Esophagus muscularis mucosa (tissue), 4 donors: ENCODE results near the gene MYRIP. TPM values are rescaled to one million over a fixed set of nuclear protein-coding genes. Genes with fewer than 3 reads are reported as not detected.
A peak's percentile ranks its signal among the peaks of the same experiment; 100 is the strongest.

ENCODE experiments used
- DNase-seq: peaks from one replicate; pipeline ENCODE4 v3.0.0-alpha.2; 2017; ENCODE audit errors: extremely low spot score
- H3K27ac ChIP-seq, 4 donors: fragments of 200-600 bp; sonication (generic); replicated peaks in 1 of 4; 1 replicate in 3 of 4; 2 replicates in 1 of 4; pipeline ENCODE4 v1.5.1; 2016 to 2019; ENCODE audit warnings: mild to moderate bottlenecking in 1 of 4
- H3K27me3 ChIP-seq, 4 donors: fragments of 200-600 bp; sonication (generic); one replicate each; pipeline versions ENCODE4 v1.5.1 to v1.6.0; 2016 to 2019
- H3K36me3 ChIP-seq, 4 donors: fragments of 200-600 bp; sonication (generic); one replicate each; pipeline ENCODE4 v1.5.1; 2016 to 2019
- H3K4me1 ChIP-seq, 4 donors: fragments of 200-600 bp; sonication (generic); one replicate each; pipeline ENCODE4 v1.5.1; 2016 to 2019
- H3K4me3 ChIP-seq, 4 donors: fragments of 200-600 bp; sonication (generic); 1 replicate in 2 of 4; 2 replicates in 2 of 4; pipeline ENCODE4 v1.5.1; 2016 to 2019; ENCODE audit warnings: mild to moderate bottlenecking in 4 of 4, moderate library complexity in 1 of 4
- H3K9me3 ChIP-seq, 4 donors: fragments of 200-600 bp; sonication (generic); 1 replicate in 3 of 4; 2 replicates in 1 of 4; pipeline ENCODE4 v1.5.1; 2016 to 2019
- CTCF ChIP-seq, 3 experiments: fragments of 200-600 bp in 2 of 3; fragments of 450-650 bp in 1 of 3; sonication (generic) in 2 of 3; IDR thresholded peaks; one replicate each; pipeline ENCODE4 v1.5.1; 2017 to 2019; ENCODE audit warnings: antibody characterized with exemption in 3 of 3, mild to moderate bottlenecking in 2 of 3, moderate library complexity in 1 of 3
- EP300 ChIP-seq: sonication (generic); formaldehyde crosslinking; IDR thresholded peaks from one replicate; pipeline ENCODE4 v1.6.1; 2017; ENCODE audit warnings: antibody characterized with exemption
- POLR2A ChIP-seq: fragments of 450-650 bp; IDR thresholded peaks from one replicate; pipeline ENCODE4 v1.6.1; 2017; ENCODE audit warnings: antibody characterized with exemption, moderate library complexity, mild to moderate bottlenecking, low read depth
- POLR2AphosphoS5 ChIP-seq, 2 donors: sonication (generic); formaldehyde crosslinking; IDR thresholded peaks; one replicate each; pipeline ENCODE4 v1.6.1; 2017; ENCODE audit warnings: antibody characterized with exemption in 2 of 2
- WGBS: methylation state at CpG from one replicate; pipeline ENCODE4 v1.1.5; 2018; 5-methylcytosine and 5-hydroxymethylcytosine counted together
- intact Hi-C: fragments of 100-400 bp; cut with DNase I; formaldehyde crosslinking; loops from one replicate; pipeline ENCODE4 v1.15.1; 2023
- total RNA-seq, 4 donors: library from RNA; depleted of rRNA; stranded (reverse); fragments of >200 nt; gene quantifications; one replicate each; pipeline versions ENCODE4 v1.1.0 to v1.2.1, GENCODE V29; 2016

Gene MYRIP
- total RNA-seq, 4 donors from 2014 or later: 3.3 to 7.2 (median 5.8) TPM

GRCh38 chr3:39941931-39942330, 132.5 kb downstream of the MYRIP start:
- intact Hi-C loops: no loop called here
- H3K4me1 ChIP-seq: peaks cover 0 to 12% (median 4%) of the 10 kb centered on the region in 4 donors
- no peaks in the 10 kb centered on the region for H3K27me3 ChIP-seq

GRCh38 chr3:39960515-39961191, 151.2 kb downstream of the MYRIP start:
- no peak overlapping the region for H3K4me3 ChIP-seq
- H3K27ac ChIP-seq: peak overlapping the region; percentile 4 to 70 (median 30)
- H3K9me3 ChIP-seq: no peaks in the 10 kb centered on the region
- H3K4me1 ChIP-seq: peaks cover 21 to 50% (median 46%) of the 10 kb centered on the region in 4 donors
- no peak for DNase-seq
- 42% methylated on average over 5 of the region's 5 CpGs for WGBS
- intact Hi-C loops: no loop called here
- H3K36me3 ChIP-seq: no peaks in the 10 kb centered on the region
- H3K27me3 ChIP-seq: no peaks in the 10 kb centered on the region
- TF ChIP-seq EP300 (no peak), POLR2A (no peak), POLR2AphosphoS5 (IDR thresholded peaks at IDR 0.05) (peak in 1 of 2 donors; percentile 32), CTCF (IDR thresholded peaks at IDR 0.05) (no peak)

More at GRCh38 chr3:39941931-39942330, 132.5 kb downstream of the MYRIP start:
- Histone ChIP-seq H3K4me3 (no peak overlapping the region), H3K9me3 (no peaks in the 10 kb centered on the region), H3K27ac (no peak overlapping the region), H3K36me3 (no peaks in the 10 kb centered on the region)
- 69% methylated on average over 5 of the region's 5 CpGs for WGBS
- no peak for TF ChIP-seq EP300
- TF ChIP-seq POLR2AphosphoS5 (IDR thresholded peaks at IDR 0.05): no peak
- no peak for TF ChIP-seq CTCF (IDR thresholded peaks at IDR 0.05)
- TF ChIP-seq POLR2A: no peak
- no peak for DNase-seq

- no peak for DNase-seq
- H3K9me3 ChIP-seq: no peaks in the 10 kb centered on the region
- no peaks in the 10 kb centered on the region for H3K36me3 ChIP-seq
- H3K4me1 ChIP-seq: peaks cover 21 to 51% (median 48%) of the 10 kb centered on the region in 4 donors
- intact Hi-C loops: no loop called here
- H3K4me3 ChIP-seq: no peak overlapping the region
- TF ChIP-seq EP300: no peak
- no peak for TF ChIP-seq POLR2AphosphoS5 (IDR thresholded peaks at IDR 0.05)
- TF ChIP-seq POLR2A: no peak
- TF ChIP-seq CTCF (IDR thresholded peaks at IDR 0.05): no peak
- WGBS: 50% methylated on average over 4 of the region's 4 CpGs
- no peaks in the 10 kb centered on the region for H3K27me3 ChIP-seq
- H3K27ac ChIP-seq: peak overlapping the region; percentile 30 to 70 (median 42)
Observed at GRCh38 chr3:39961230-39961629, 151.8 kb downstream of the MYRIP start.

- Histone ChIP-seq H3K9me3 (no peaks in the 10 kb centered on the region), H3K36me3 (no peaks in the 10 kb centered on the region), H3K4me1 (peaks cover 21 to 51% (median 48%) of the 10 kb centered on the region in 4 donors), H3K27me3 (no peaks in the 10 kb centered on the region), H3K27ac (peak overlapping the region; percentile 30 to 70 (median 42)), H3K4me3 (no peak overlapping the region)
- 57% methylated on average over 1 of the region's 1 CpG for WGBS
- intact Hi-C loops: no loop called here
- no peak for DNase-seq
- TF ChIP-seq EP300 (no peak), CTCF (IDR thresholded peaks at IDR 0.05) (no peak), POLR2A (no peak), POLR2AphosphoS5 (IDR thresholded peaks at IDR 0.05) (no peak)
Observed at GRCh38 chr3:39962581-39962980, 153.2 kb downstream of the MYRIP start.
